Caki2 (cell line): ENCODE results near the gene TBC1D13. TPM values are rescaled to one million over a fixed set of nuclear protein-coding genes. Genes with fewer than 3 reads are reported as not detected.
"Not testable (repeated sequence)": the region's sequence is repeated elsewhere in the genome, so short reads cannot be mapped to it uniquely, and the experiment has no call there.

ENCODE experiments used
- DNase-seq: peaks from one replicate; pipeline ENCODE4 v3.0.0-alpha.2; 2015; ENCODE audit warnings: low read depth
- in situ Hi-C: cut with HindIII; loops from 2 replicates; pipeline ENCODE4 v1.10.0; 2016; ENCODE audit warnings: low sequenced_read_pairs, low pct_unique_long_range_greater_than_20kb, mixed read lengths
- total RNA-seq: library from RNA; depleted of rRNA; stranded (reverse); fragments of >200 nt; shearing (Covaris generic); gene quantifications from 2 replicates; pipeline ENCODE4 v1.2.3, GENCODE V29; 2014; ENCODE audit warnings: low replicate concordance

The TBC1D13 gene
- total RNA-seq, 1 experiment from 2014 or later = 3.9 TPM

GRCh38 chr9:128781187-128782070 is 5.6 kb upstream of the TBC1D13 start:
- DNase-seq = no peak
- in situ Hi-C loops = no loop called here

DNA sequence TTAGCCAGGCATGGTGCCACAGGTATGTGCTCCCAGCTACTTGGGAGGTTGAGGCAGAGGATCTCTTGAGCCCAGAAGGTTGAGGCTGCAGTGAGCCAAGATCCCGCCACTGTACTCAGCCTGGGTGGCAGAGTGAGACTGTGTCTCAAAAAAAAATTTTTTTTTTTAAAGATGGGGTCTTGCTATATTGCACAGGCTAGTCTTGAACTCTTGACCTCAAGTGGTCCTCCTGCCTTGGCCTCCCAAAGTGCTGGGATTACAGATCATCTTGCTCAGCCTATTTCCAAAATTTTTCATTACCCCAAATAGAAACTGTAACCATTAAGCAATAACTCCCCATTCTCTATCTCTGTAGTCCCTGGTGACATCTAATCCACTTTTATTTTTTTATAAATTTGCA is 4.4 kb upstream of the TBC1D13 start:
- in situ Hi-C loops = no loop called here
- no peak for DNase-seq

GRCh38 chr9:128785427-128785826 is 1.6 kb upstream of the TBC1D13 start:
- DNase-seq = no peak
- in situ Hi-C loops = no loop called here

DNA sequence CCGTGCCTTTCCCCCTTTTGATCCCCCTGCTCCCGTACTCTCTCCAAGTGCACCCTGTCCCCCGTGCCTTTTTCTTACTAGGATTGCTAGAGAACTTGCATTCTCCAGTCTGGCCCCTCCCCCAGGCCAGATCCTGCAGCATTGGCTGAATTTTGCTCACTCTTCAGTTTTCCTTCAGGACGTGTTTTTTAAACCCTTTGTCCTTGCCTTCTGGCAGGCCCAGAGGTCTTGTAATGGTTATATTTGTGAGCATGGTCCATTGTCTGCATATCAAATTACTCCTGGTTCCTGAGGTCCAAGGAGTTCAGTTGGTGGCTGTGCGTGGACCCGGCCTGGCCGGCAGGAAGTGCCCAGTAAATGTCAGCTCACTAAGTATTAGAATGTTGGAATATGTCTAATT is 606 bp downstream of the TBC1D13 start:
- in situ Hi-C loops = no loop called here
- DNase-seq = no peak

DNA sequence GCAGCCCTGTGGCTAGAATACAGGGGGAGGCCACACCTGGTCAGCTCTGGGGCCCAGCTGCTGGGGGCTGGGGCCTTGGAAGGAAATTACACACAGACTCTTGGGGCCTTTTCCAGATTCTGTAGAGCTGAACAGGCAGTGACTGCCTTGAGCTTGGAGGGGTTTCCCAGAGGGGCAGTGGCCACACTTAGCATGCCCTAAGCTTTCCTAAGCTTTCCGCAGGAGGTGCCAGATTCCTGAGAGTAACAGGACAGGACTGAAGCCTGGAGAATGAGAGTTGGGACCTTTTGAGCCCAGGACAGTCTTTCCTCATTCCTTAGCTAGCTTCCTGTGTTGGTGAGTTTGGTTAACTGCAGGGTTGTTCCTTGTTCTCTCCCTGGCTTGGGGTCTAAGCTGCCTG is 1.4 kb downstream of the TBC1D13 start:
- DNase-seq = no peak
- in situ Hi-C loops = no loop called here

DNA sequence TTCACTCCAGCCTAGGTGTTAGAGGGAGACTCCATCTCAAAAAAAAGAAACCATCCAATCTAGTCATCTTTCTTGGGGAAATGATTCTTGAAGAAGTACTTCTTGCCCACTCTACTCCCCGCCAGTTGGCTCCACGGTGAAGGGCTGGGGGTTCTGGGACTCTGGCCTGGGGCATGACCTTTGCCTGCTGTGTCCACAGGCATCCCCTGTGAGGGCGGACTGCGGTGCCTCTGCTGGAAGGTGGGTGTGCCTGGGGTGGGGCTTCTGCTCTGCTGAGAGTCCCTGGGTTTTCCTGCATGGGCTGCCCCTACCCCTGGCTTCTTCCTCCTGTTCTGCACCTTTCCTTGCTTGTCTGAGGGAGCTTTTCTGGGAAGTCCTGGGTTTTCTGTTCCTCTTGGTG is 3.5 kb downstream of the TBC1D13 start:
- DNase-seq = no peak
- in situ Hi-C loops = no loop called here

- in situ Hi-C loops = no loop called here
- DNase-seq = no peak
These were observed 5.1 kb downstream of the TBC1D13 start for GRCh38 chr9:128792134-128792533.

GRCh38 chr9:128792978-128793686 is 6.1 kb downstream of the TBC1D13 start:
- in situ Hi-C loops = no loop called here
- DNase-seq = no peak

DNA sequence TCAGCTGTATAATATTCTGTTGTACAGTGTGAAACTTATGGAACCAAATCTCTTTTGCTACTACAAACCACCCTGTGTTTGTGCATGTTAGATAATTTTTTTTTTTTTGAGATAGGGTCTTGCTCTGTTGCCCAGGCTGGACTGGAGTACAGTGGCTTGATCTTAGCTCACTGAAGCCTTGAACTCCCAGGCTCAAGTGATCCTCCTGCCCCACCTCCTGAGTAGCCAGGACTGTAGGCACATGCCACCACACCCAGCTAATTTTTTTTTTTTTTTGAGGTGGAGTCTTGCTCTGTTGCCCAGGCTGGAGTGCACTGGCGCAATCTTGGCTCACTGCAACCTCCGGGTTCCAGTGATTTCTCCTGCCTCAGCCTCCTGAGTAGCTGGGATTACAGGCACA is 7.9 kb downstream of the TBC1D13 start:
- in situ Hi-C loops, DNase-seq: not testable (repeated sequence)

GRCh38 chr9:128798896-128799295 is 11.8 kb downstream of the TBC1D13 start:
- in situ Hi-C loops = no loop called here
- DNase-seq = no peak

GRCh38 chr9:128800061-128800460 is 13.0 kb downstream of the TBC1D13 start:
- no peak for DNase-seq
- in situ Hi-C loops = no loop called here

DNA sequence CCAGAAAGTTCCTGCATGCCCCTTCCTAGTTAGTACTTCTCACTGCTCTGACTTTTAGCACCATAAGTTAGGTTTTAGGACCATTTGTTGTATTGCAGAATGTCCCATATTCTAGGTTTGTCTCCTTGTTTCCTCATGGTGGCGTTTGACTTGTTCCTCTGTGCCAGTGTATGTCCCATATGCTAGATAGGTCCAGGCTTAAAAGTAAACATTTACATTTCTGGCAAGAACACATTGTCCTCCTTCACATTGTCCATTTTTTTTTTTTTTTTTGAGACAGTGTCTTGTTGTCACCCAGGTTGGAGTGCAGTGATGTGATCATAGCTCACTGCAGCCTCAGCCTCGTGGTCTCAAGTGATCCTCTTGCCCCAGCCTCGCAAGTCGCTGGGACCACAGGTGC is 15.4 kb downstream of the TBC1D13 start:
- in situ Hi-C loops = no loop called here
- no peak for DNase-seq

DNA sequence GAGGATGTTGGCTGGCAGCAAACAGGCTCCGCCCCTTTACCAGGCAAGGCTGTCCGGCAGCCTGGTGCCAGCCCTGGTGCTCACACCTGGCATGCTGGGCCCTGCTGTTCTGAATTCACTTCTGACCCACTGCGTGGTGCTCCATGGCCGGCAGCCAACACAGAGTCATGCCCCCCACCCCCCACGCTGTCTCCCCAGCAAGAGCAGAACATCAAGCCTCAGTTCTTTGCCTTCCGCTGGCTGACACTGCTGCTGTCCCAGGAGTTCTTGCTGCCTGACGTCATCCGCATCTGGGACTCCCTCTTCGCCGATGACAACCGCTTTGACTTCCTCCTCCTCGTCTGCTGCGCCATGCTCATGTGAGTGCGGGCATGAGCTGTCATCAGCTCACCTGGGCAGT is 18.6 kb downstream of the TBC1D13 start:
- DNase-seq = no peak
- in situ Hi-C loops = no loop called here

- in situ Hi-C loops = no loop called here
These were observed 20.8 kb downstream of the TBC1D13 start for GRCh38 chr9:128807827-128808226.

GRCh38 chr9:128808543-128808942 is 21.5 kb downstream of the TBC1D13 start:
- in situ Hi-C loops = no loop called here

More at GRCh38 chr9:128807827-128808226, 20.8 kb downstream of the TBC1D13 start:
- DNase-seq = no peak

DNA sequence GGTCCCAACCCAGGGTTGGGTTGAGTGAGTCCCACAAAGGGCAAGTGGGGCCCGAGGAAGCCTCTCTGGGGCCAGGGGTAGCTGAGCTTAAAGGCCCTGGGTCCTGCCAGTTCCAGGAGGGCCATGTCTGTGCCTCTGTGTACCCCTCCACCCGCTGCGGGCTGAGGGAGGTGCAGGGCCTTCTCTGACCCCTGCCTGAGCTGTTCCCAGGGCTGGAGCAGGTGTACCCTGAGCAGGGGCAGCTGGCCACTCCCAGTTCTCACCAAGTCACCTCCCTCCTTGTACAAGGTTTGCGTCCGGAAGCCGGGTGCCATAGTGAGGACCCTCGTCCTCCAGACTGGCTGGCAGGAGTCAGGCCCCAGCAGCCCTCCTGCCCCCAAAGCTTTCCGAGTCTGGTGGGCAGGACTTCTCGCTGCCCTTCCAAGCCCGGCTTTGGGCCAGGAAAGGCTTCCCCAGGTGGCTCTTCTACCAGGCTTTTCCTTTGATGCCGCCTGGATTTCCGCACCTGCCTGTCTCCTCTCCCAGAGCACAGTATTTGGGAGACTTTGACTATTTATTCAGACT is 22.1 kb downstream of the TBC1D13 start:
- in situ Hi-C loops = no loop called here
- DNase-seq = no peak

More at GRCh38 chr9:128808543-128808942, 21.5 kb downstream of the TBC1D13 start:
- no peak for DNase-seq

DNA sequence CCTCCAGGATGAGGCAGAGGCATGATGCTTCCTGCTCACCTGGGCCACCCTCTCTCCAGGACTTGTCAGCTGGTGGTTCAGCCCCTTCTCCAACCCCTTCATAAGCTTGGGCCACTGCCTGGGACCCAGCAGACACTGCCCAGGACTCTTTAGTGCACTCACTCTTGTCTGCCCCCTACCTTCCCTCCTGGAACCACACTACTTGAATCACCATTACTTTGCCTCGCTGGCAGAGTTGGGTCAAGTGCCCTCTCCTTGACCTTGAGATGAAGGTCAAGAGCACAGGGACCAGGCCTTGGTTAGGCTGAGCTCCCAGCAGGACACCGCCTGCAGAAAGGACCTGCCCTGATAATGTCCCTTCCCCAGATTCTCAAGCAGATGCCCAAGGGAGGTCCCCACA is 22.8 kb downstream of the TBC1D13 start:
- DNase-seq = no peak
- in situ Hi-C loops = no loop called here

GRCh38 chr9:128810873-128811272 is 23.8 kb downstream of the TBC1D13 start:
- in situ Hi-C loops = no loop called here
- no peak for DNase-seq
